DMS 273 (cell line): ENCODE data around the gene SGK2.
"Not testable (repeated sequence)": the region's sequence is repeated elsewhere in the genome, so short reads cannot be mapped to it uniquely, and the experiment has no call there.

Source experiments
- DNase-seq: peaks from one replicate; lab custom pipeline; 2025; ENCODE audit not compliant: unreplicated experiment; lab: John Stamatoyannopoulos, UW

The SGK2 gene

DNA sequence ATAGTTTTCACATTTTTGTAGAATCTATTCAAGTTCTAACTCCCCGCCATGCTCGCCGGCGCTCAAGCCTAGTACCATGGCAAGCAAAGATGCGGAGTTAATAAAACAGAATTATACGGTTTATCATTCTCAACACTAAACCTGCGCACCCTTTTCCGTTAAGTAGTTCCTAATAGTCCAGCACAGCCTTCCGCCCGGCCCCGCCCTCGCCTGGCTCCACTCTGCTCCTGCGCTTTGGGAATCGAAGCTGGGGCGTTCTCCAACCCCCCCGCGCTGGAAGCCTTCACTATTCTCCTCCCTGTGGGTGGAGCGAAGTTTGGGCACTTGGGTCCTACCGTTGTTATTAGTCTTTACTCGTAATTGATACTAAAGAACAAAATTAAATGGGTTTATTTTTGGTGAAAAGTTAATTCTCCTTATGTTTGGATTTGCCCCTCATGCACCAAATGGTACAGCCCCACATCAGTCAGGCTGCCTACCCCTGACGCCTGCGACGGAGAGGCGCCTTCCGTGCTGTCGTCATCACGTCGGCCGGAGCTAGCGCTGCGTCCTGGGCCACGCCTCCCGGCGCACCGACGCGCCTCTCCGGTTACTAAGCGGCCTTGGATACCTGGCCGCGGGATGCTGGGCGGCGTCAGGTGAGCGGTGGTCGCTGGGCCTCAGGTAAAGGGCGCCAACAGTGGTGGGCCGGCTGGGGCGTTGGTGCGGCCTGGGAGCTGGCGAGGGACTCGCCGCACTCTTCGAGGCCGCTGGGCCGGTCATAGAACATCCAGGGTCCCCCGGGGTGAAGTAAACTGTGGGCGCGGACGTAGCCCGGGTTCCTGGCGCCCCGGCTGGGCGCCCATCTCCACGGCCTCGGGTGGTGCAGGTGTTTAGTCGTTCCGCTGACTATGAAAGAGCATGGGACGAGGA, 31.8 kb downstream of the SGK2 start, which contains the start of gene IFT52:
TSS of gene IFT52 (plus strand) at position 546 of the 912 bp plus-strand sequence. CDS start 3,762 bp downstream, outside the sequence.
- DNase-seq = peak; percentile 96

GRCh38 chr20:43601960-43602359, 43.1 kb downstream of the SGK2 start:
- DNase-seq = not testable (repeated sequence)

DNA sequence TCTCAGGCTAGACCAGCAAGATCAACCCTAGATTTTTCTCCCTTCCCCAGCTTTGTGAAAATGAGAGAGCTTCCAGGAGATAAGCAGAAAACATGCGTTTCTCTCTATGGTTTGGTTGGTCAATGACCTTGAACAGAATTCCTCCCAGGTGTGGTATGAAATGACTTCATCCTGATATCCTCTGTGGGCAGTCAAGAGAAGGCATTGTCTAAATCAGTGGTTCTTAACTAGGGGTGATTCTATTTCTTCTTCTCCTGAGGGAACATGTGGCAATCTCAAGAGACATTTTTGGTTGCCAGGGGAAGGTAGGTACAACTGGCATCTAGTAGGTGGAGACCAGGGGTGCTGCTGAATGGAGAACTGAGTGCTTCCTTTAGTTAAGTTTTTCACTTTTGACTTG, 44.3 kb downstream of the SGK2 start:
- no peak for DNase-seq

- DNase-seq = no peak
These were observed 46.9 kb downstream of the SGK2 start for GRCh38 chr20:43605715-43606114.

- not testable (repeated sequence) for DNase-seq
These were observed 48.5 kb downstream of the SGK2 start for GRCh38 chr20:43607278-43607677.

- no peak for DNase-seq
These were observed 72.8 kb downstream of the SGK2 start for GRCh38 chr20:43631598-43631997.
